Keratinocyte (primary cell): ENCODE measurements around the gene SRRT. TPM values are rescaled to one million over a fixed set of nuclear protein-coding genes. Genes with fewer than 3 reads are reported as not detected.

Experiments used
- DNase-seq: peaks from one replicate; pipeline ENCODE4 v3.0.0-alpha.2; 2011; ENCODE audit warnings: low read depth, missing footprints, low spot score
- FAIRE-seq: peaks from 2 replicates; lab custom pipeline; 2011; peaks lifted over from hg19 to GRCh38; lab: Jason Lieb, UNC
- H2AFZ ChIP-seq: 2 replicates; pipeline ENCODE4 v1.6.0; 2012; ENCODE audit warnings: low read length, control low read depth, inconsistent platforms; ENCODE audit not compliant: control insufficient read depth
- H3K27ac ChIP-seq: 2 replicates; pipeline ENCODE4 v1.5.1; 2011; ENCODE audit warnings: low read length; ENCODE audit not compliant: control insufficient read depth, insufficient read depth
- H3K27me3 ChIP-seq: 3 replicates; pipeline ENCODE4 v1.6.0; 2011; ENCODE audit warnings: low read length; ENCODE audit not compliant: control insufficient read depth, insufficient read depth; ENCODE audit errors: extremely low read depth
- H3K36me3 ChIP-seq, 2 experiments: 2 replicates in 1 of 2; 3 replicates in 1 of 2; pipeline ENCODE4 v1.5.1; 2011; ENCODE audit warnings: low read length in 2 of 2, mild to moderate bottlenecking in 1 of 2; ENCODE audit not compliant: control insufficient read depth in 2 of 2, insufficient read depth in 2 of 2; ENCODE audit errors: extremely low read depth in 1 of 2
- H3K4me1 ChIP-seq: 3 replicates; pipeline ENCODE4 v1.5.1; 2011; ENCODE audit warnings: low read length; ENCODE audit not compliant: control insufficient read depth, insufficient read depth; ENCODE audit errors: extremely low read depth
- H3K4me2 ChIP-seq: 3 replicates; pipeline ENCODE4 v1.6.0; 2011; ENCODE audit warnings: low read depth, low read length; ENCODE audit not compliant: control insufficient read depth, insufficient read depth; ENCODE audit errors: extremely low read depth
- H3K4me3 ChIP-seq, 3 experiments: fragments of 200-600 bp in 1 of 3; sonication (generic) in 1 of 3; 2 replicates in 2 of 3; 3 replicates in 1 of 3; pipeline ENCODE4 v1.5.1; 2011 to 2016; ENCODE audit warnings: low read length in 3 of 3, mild to moderate bottlenecking in 3 of 3, control low read depth in 2 of 3, inconsistent platforms in 1 of 3, low read depth in 1 of 3, mixed read lengths in 1 of 3, mixed run types in 1 of 3, moderate library complexity in 1 of 3; ENCODE audit not compliant: control insufficient read depth in 2 of 3, insufficient read depth in 2 of 3; ENCODE audit errors: extremely low read depth in 1 of 3
- H3K79me2 ChIP-seq: 2 replicates; pipeline ENCODE4 v1.6.0; 2012; ENCODE audit warnings: low read length; ENCODE audit not compliant: control insufficient read depth, insufficient read depth
- H3K9ac ChIP-seq: 3 replicates; pipeline ENCODE4 v1.6.0; 2011; ENCODE audit warnings: low read length; ENCODE audit not compliant: control insufficient read depth, insufficient read depth; ENCODE audit errors: extremely low read depth
- H3K9me1 ChIP-seq: 3 replicates; pipeline ENCODE4 v1.6.0; 2011; ENCODE audit warnings: low read length; ENCODE audit not compliant: control insufficient read depth, insufficient read depth; ENCODE audit errors: extremely low read depth
- H3K9me3 ChIP-seq: 2 replicates; pipeline ENCODE4 v1.5.1; 2012; ENCODE audit warnings: low read depth, low read length; ENCODE audit not compliant: control insufficient read depth
- H4K20me1 ChIP-seq: 3 replicates; pipeline ENCODE4 v1.6.0; 2011; ENCODE audit warnings: low read length; ENCODE audit not compliant: control insufficient read depth, insufficient read depth; ENCODE audit errors: extremely low read depth
- CTCF ChIP-seq, 3 experiments: IDR thresholded peaks in 1 of 3; conservative IDR thresholded peaks in 1 of 3; optimal IDR thresholded peaks in 1 of 3; 2 replicates in 2 of 3; 3 replicates in 1 of 3; pipeline versions ENCODE3 to v1.5.1; 2011; ENCODE audit warnings: low read length in 3 of 3, mild to moderate bottlenecking in 3 of 3, moderate library complexity in 2 of 3, control low read depth in 1 of 3, inconsistent platforms in 1 of 3; ENCODE audit not compliant: insufficient read depth in 2 of 3; ENCODE audit errors: extremely low read depth in 1 of 3
- EZH2 ChIP-seq: IDR thresholded peaks from one replicate; pipeline ENCODE4 v1.6.1; 2012; ENCODE audit warnings: inconsistent platforms, mild to moderate bottlenecking, low read length, moderate library complexity
- dilution Hi-C: fragments of 300-500 bp; cut with MboI; formaldehyde crosslinking; loops from one replicate; pipeline ENCODE4 v1.7.0; 2020; ENCODE audit warnings: low sequenced_read_pairs; ENCODE audit not compliant: extremely low pct_ligation_motif_present
- polyA plus RNA-seq, 5 experiments: library from polyadenylated mRNA; depleted of rRNA in 3 of 5; stranded (reverse) in 3 of 5; stranded (forward) in 1 of 5; unstranded in 1 of 5; fragments of >200 nt; gene quantifications; 1 replicate in 1 of 5; 2 replicates in 3 of 5; 3 replicates in 1 of 5; pipeline versions ENCODE4 v1.2.1 to v1.2.3, GENCODE V29; 2011 to 2012; ENCODE audit warnings: missing spikeins in 2 of 5, low read depth in 1 of 5, low replicate concordance in 1 of 5

Gene SRRT
- polyA plus RNA-seq, 1 donor (not counting 4 experiments of a cell fraction or from before 2014, with no cell fraction given), result 42.2 TPM

DNA sequence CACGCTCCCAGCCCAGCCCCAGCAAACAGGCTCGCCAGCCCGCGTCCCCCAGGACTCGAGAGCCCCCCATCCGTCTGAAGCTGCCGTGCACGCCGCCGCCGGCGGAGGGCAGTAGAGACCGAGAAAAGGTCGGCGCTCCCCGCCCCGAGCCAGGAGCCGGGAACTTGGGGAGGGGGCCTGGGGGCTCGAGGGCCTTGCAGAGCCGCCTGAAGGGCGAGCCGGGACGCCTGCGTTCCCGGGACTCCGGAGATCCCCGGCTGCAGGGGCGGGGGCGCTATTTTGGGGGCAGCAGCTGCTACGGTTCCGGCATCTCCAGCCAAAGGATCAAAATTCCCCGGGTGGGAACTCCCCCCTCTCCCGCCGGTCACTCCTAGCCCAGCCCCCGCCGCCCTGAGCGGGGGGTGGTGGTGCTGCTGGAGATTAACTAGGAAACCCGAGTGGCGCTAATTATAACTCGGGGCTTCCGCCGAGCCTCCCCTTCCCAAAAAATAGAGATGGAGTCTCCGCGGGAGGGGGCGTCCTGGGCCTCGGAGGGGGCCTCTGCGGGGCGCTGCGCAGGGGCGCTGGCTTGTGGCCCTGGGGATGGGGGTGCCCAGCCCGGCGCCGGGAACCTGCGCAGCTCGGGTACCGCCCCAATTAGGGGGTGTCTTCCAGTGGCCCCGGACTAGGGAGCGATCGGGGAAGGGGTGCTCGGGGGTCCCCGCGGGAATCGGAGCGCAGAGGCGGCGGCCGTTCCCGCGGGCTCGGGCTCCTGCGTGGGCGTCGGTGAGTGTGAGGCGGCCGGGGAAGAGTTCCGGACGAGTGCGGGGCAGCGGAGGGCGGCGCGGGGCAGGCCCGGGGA lies 20.2 kb downstream of the SRRT start:
- no peak overlapping the region for H3K9ac ChIP-seq
- peak overlapping the region; percentile 31 to 57 (median 43) for H3K4me3 ChIP-seq
- H3K9me3 ChIP-seq, result no peaks in the 10 kb centered on the region
- peaks cover 39% of the 10 kb centered on the region for H3K27me3 ChIP-seq
- FAIRE-seq, result no peak
- H4K20me1 ChIP-seq, result no peaks in the 10 kb centered on the region
- H3K36me3 ChIP-seq, result no peaks in the 10 kb centered on the region
- no peak overlapping the region for H3K27ac ChIP-seq
- DNase-seq, result no peak
- TF ChIP-seq CTCF (optimal IDR thresholded peaks at IDR 0.05 in 1 of 3, IDR thresholded peaks at IDR 0.05 in 1 of 3, conservative IDR thresholded peaks at IDR 0.05 in 1 of 3; ENCODE audit: extremely low read depth in 1 of 3, insufficient read depth in 2 of 3, low read length in 3 of 3) (peak in 1 of 3 experiments; percentile 91), EZH2 (peak; percentile 85)
- H3K9me1 ChIP-seq, result no peaks in the 10 kb centered on the region
- H3K79me2 ChIP-seq, result no peaks in the 10 kb centered on the region
- dilution Hi-C loops, result no loop called here
- no peak overlapping the region for H2AFZ ChIP-seq
- peaks cover 26% of the 10 kb centered on the region for H3K4me1 ChIP-seq
- peak overlapping the region; percentile 69 for H3K4me2 ChIP-seq

- Histone ChIP-seq H2AFZ (no peak within 1 kb of the TSS), H3K79me2 (no peaks in the 10 kb centered on the region), H3K36me3 (no peaks in the 10 kb centered on the region), H3K4me1 (peaks cover 20% of the 10 kb centered on the region), H3K27me3 (peaks cover 40% of the 10 kb centered on the region), H3K4me3 (peak within 1 kb of the TSS; percentile 31 to 57 (median 43)), H3K9me1 (no peaks in the 10 kb centered on the region), H3K9ac (no peak within 1 kb of the TSS), H4K20me1 (no peaks in the 10 kb centered on the region), H3K4me2 (peak within 1 kb of the TSS; percentile 69), H3K9me3 (no peaks in the 10 kb centered on the region), H3K27ac (no peak within 1 kb of the TSS)
- FAIRE-seq, result no peak
- dilution Hi-C loops, result no loop called here
- TF ChIP-seq EZH2, result no peak
- TF ChIP-seq CTCF (optimal IDR thresholded peaks at IDR 0.05 in 1 of 3, IDR thresholded peaks at IDR 0.05 in 1 of 3, conservative IDR thresholded peaks at IDR 0.05 in 1 of 3; ENCODE audit: extremely low read depth in 1 of 3, insufficient read depth in 2 of 3, low read length in 3 of 3), result no peak
- DNase-seq, result no peak
Observed at GRCh38 chr7:100895701-100895955, 20.7 kb downstream of the SRRT start, which contains the start of gene ACHE. Gene ACHE, minus strand, starts transcription at chr7:100895888. Its CDS starts 1,656 bp downstream, at chr7:100894232.
